Measurements from ENCODE around the gene CX3CR1. TPM values are rescaled to one million over a fixed set of nuclear protein-coding genes. Genes with fewer than 3 reads are reported as not detected.
A peak's percentile ranks its signal among the peaks of the same experiment; 100 is the strongest.

Gene CX3CR1
- total and polyA plus RNA-seq, 10 of the 15 experiments (the other 5 are each of a cell fraction or from before 2014, with no cell fraction given), result 0.05 to 0.53 (median 0.15) TPM

- 0 out of 2 replicates have a peak, but pooled peaks have one; percentile 63 for TF ChIP-seq MLLT1 (IDR thresholded peaks at IDR 0.05)
- no peak for TF ChIP-seq FOXK2 (IDR thresholded peaks at IDR 0.05)
- TF ChIP-seq ZNF274 (IDR thresholded peaks at IDR 0.05; ENCODE audit: insufficient read depth, insufficient read length), result no peak
- TF ChIP-seq GATAD2B (conservative IDR thresholded peaks at IDR 0.05; ENCODE audit: low read depth), result 0 out of 2 replicates have a peak, but pooled peaks have one; percentile 40
- peak; percentile 65 for TF ChIP-seq RELA (IDR thresholded peaks at IDR 0.05; ENCODE audit: borderline replicate concordance, partially characterized antibody)
- TF ChIP-seq IRF4 (IDR thresholded peaks at IDR 0.05; ENCODE audit: low read depth, low read length), result peak; percentile 73; the same call in 1 of the 2 replicates
- TF ChIP-seq YY1 (IDR thresholded peaks at IDR 0.05; ENCODE audit: low read depth, low read length), result peak; percentile 80
- no peak for TF ChIP-seq RBBP5 (conservative IDR thresholded peaks at IDR 0.05)
- TF ChIP-seq HSF1 (IDR thresholded peaks at IDR 0.05; ENCODE audit: low read depth, low read length), result no peak
- TF ChIP-seq EZH2 (IDR thresholded peaks at IDR 0.05; ENCODE audit: borderline replicate concordance, control insufficient read depth, low read depth, low read length), result no peak
- TF ChIP-seq ZSCAN29 (IDR thresholded peaks at IDR 0.05), result no peak
- TF ChIP-seq NR2C2 (IDR thresholded peaks at IDR 0.05; ENCODE audit: borderline replicate concordance, control insufficient read depth, insufficient read length, low read depth), result no peak
- no peak for TF ChIP-seq MYB (IDR thresholded peaks at IDR 0.05; ENCODE audit: borderline replicate concordance, low read depth, low read length)
- peak; percentile 94; the same call in 1 of the 2 replicates for TF ChIP-seq WRNIP1 (IDR thresholded peaks at IDR 0.05; ENCODE audit: borderline replicate concordance, low read depth, low read length)
- no peak for TF ChIP-seq PML (IDR thresholded peaks at IDR 0.05; ENCODE audit: low read length)
- peak; percentile 91; the same call in 1 of the 2 replicates for TF ChIP-seq RCOR1 (conservative IDR thresholded peaks at IDR 0.05; ENCODE audit: low read depth, low read length)
- TF ChIP-seq TCF3 (IDR thresholded peaks at IDR 0.05; ENCODE audit: borderline replicate concordance, insufficient read depth, low read depth, low read length), result peak; percentile 91
- TF ChIP-seq PAX8 (IDR thresholded peaks at IDR 0.05), result no peak
- TF ChIP-seq DPF2 (IDR thresholded peaks at IDR 0.05), result peak; percentile 67
- TF ChIP-seq TAF1 (IDR thresholded peaks at IDR 0.05; ENCODE audit: borderline replicate concordance, low read depth, low read length), result no peak
- no peak; the same call in 1 of the 2 replicates for TF ChIP-seq MXI1 (IDR thresholded peaks at IDR 0.05; ENCODE audit: low read depth, low read length)
- no peak for TF ChIP-seq STAT1 (conservative IDR thresholded peaks at IDR 0.05)
- TF ChIP-seq CEBPB (IDR thresholded peaks at IDR 0.05; ENCODE audit: borderline replicate concordance in 1 of 2, low read depth in 2 of 2, low read length in 2 of 2), result no peak
- no peak for TF ChIP-seq KLF5 (IDR thresholded peaks at IDR 0.05; ENCODE audit: partially characterized antibody)
- no peak for TF ChIP-seq BACH1 (IDR thresholded peaks at IDR 0.05; ENCODE audit: borderline replicate concordance)
- no peak for TF ChIP-seq CBX3 (IDR thresholded peaks at IDR 0.05; ENCODE audit: borderline replicate concordance, low read depth)
- no peak for TF ChIP-seq SIN3A (IDR thresholded peaks at IDR 0.05; ENCODE audit: low read depth, low read length)
- no peak for TF ChIP-seq HCFC1 (IDR thresholded peaks at IDR 0.05; ENCODE audit: low read length)
- TF ChIP-seq CHD1 (IDR thresholded peaks at IDR 0.05; ENCODE audit: low read depth, low read length), result no peak
- 0 out of 2 replicates have a peak, but pooled peaks have one; percentile 62 for TF ChIP-seq CBX5 (IDR thresholded peaks at IDR 0.05; ENCODE audit: low read depth)
- TF ChIP-seq CREM (IDR thresholded peaks at IDR 0.05; ENCODE audit: low read depth), result peak; percentile 69; the same call in 1 of the 2 replicates
- TF ChIP-seq YBX1 (IDR thresholded peaks at IDR 0.05), result no peak
- TF ChIP-seq NFXL1 (IDR thresholded peaks at IDR 0.05; ENCODE audit: borderline replicate concordance), result no peak
Measured at GRCh38 chr3:39288300-39288808, 8.5 kb upstream of the CX3CR1 start (continued).
